Loucy (cell line): Measurements from ENCODE around the gene ABLIM2.

Source experiments
- H2AFZ ChIP-seq: fragments of 200-600 bp; sonication (generic); 2 replicates; pipeline ENCODE4 v1.6.0; 2016; ENCODE audit warnings: antibody characterized with exemption, mild to moderate bottlenecking, low read length, moderate library complexity
- H3F3A ChIP-seq: fragments of 200-600 bp; 2 replicates; pipeline ENCODE4 v1.6.0; 2016; ENCODE audit warnings: antibody characterized with exemption, low read depth, mild to moderate bottlenecking
- H3K27me3 ChIP-seq: fragments of 200-600 bp; sonication (generic); 2 replicates; pipeline ENCODE4 v1.6.1; 2014; ENCODE audit warnings: low read length, mild to moderate bottlenecking; ENCODE audit not compliant: insufficient read depth, poor library complexity, severe bottlenecking
- H3K36me3 ChIP-seq: fragments of 200-600 bp; sonication (generic); 2 replicates; pipeline ENCODE4 v1.6.1; 2016; ENCODE audit warnings: low read length; ENCODE audit not compliant: insufficient read depth
- H3K4me1 ChIP-seq: fragments of 200-600 bp; sonication (generic); 2 replicates; pipeline ENCODE4 v1.5.1; 2014; ENCODE audit warnings: low read length, mild to moderate bottlenecking; ENCODE audit not compliant: insufficient read depth, poor library complexity, severe bottlenecking
- H3K4me2 ChIP-seq: fragments of 200-600 bp; sonication (generic); 2 replicates; pipeline ENCODE4 v1.6.0; 2014; ENCODE audit warnings: antibody characterized with exemption, low read length, low read depth, mild to moderate bottlenecking; ENCODE audit not compliant: poor library complexity, severe bottlenecking
- H3K4me3 ChIP-seq: fragments of 200-600 bp; sonication (generic); 2 replicates; pipeline ENCODE4 v1.5.1; 2014; ENCODE audit warnings: low read length, mild to moderate bottlenecking, mixed read lengths; ENCODE audit not compliant: poor library complexity, severe bottlenecking
- H3K79me2 ChIP-seq: fragments of 200-600 bp; sonication (generic); 2 replicates; pipeline ENCODE4 v1.6.1; 2014; ENCODE audit warnings: low read length; ENCODE audit not compliant: insufficient read depth
- H3K9ac ChIP-seq: fragments of 200-600 bp; sonication (generic); 2 replicates; pipeline ENCODE4 v1.6.0; 2014; ENCODE audit warnings: mild to moderate bottlenecking, low read depth, low read length, moderate library complexity; ENCODE audit not compliant: poor library complexity, severe bottlenecking
- H3K9me2 ChIP-seq: fragments of 200-600 bp; sonication (generic); replicated peaks from 2 replicates; pipeline ENCODE4 v1.6.1; 2016; ENCODE audit warnings: low read depth, low read length, mixed read lengths
- H3K9me3 ChIP-seq: fragments of 200-600 bp; sonication (generic); 2 replicates; pipeline ENCODE4 v1.6.1; 2014; ENCODE audit warnings: mild to moderate bottlenecking, antibody characterized with exemption, low read length, low read depth; ENCODE audit not compliant: insufficient read depth
- H4K20me1 ChIP-seq: fragments of 200-600 bp; sonication (generic); 2 replicates; pipeline ENCODE4 v1.6.0; 2014; ENCODE audit warnings: antibody characterized with exemption, low read length, mild to moderate bottlenecking; ENCODE audit not compliant: insufficient read depth, poor library complexity, severe bottlenecking
- EZH2phosphoT487 ChIP-seq: fragments of 200-600 bp; IDR thresholded peaks from 2 replicates; pipeline ENCODE4 v1.6.1; 2018; ENCODE audit warnings: antibody characterized with exemption, mild to moderate bottlenecking, moderate library complexity, borderline replicate concordance
- TF ChIP-seq, protein P1 (sequence below): fragments of 200-600 bp; sonication (generic); conservative IDR thresholded peaks from 2 replicates; pipeline ENCODE4 v1.5.1; 2014; ENCODE audit warnings: mild to moderate bottlenecking, antibody characterized with exemption, low read length

ABLIM2 gene

GRCh38 chr4:8101213-8102075 is 57.2 kb downstream of the ABLIM2 start:
- Histone ChIP-seq H4K20me1 (no peaks in the 10 kb centered on the region), H3K9me2 (no peaks in the 10 kb centered on the region), H3K9ac (no peak overlapping the region), H3K4me3 (no peak overlapping the region), H3K9me3 (peaks cover 10% of the 10 kb centered on the region; the same call in 1 of the 2 replicates), H3K4me2 (no peak overlapping the region), H3K27me3 (no peaks in the 10 kb centered on the region), H3K79me2 (no peaks in the 10 kb centered on the region), H2AFZ (no peak overlapping the region), H3K4me1 (no peaks in the 10 kb centered on the region), H3K36me3 (no peaks in the 10 kb centered on the region), H3F3A (no peaks in the 10 kb centered on the region)
- TF ChIP-seq, protein P1, sequence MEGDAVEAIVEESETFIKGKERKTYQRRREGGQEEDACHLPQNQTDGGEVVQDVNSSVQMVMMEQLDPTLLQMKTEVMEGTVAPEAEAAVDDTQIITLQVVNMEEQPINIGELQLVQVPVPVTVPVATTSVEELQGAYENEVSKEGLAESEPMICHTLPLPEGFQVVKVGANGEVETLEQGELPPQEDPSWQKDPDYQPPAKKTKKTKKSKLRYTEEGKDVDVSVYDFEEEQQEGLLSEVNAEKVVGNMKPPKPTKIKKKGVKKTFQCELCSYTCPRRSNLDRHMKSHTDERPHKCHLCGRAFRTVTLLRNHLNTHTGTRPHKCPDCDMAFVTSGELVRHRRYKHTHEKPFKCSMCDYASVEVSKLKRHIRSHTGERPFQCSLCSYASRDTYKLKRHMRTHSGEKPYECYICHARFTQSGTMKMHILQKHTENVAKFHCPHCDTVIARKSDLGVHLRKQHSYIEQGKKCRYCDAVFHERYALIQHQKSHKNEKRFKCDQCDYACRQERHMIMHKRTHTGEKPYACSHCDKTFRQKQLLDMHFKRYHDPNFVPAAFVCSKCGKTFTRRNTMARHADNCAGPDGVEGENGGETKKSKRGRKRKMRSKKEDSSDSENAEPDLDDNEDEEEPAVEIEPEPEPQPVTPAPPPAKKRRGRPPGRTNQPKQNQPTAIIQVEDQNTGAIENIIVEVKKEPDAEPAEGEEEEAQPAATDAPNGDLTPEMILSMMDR, result no peak
- TF ChIP-seq EZH2phosphoT487, result no peak

DNA sequence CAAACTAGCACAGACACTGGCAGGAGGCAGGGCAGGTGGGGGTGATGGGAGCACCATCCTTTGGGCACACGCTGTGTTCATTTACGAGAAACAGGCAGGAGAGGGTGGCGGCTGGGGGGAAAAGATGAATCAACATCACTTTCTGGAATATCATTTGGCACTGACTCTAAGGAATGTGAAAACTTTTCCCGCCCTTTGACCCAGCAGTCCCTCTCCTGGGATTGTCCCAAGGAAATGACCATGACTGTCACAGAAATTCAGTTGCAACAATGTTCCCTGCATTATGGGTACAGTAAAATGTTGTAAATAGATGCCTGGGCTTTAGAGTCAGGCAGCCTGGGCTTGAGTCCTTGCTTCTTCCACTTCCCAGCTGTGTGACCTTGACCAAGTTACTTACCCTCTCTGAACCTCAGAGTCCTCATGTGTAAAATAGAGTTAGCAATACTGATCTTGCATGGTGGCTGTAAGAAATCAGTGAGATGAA is 58.6 kb downstream of the ABLIM2 start:
- Histone ChIP-seq H3K9me3 (peaks cover 10% of the 10 kb centered on the region; the same call in 1 of the 2 replicates), H3K4me3 (no peak overlapping the region), H3F3A (no peaks in the 10 kb centered on the region), H3K4me1 (no peaks in the 10 kb centered on the region), H3K36me3 (no peaks in the 10 kb centered on the region), H3K9ac (no peak overlapping the region), H3K9me2 (no peaks in the 10 kb centered on the region), H2AFZ (no peak overlapping the region), H3K4me2 (no peak overlapping the region), H3K27me3 (no peaks in the 10 kb centered on the region), H3K79me2 (no peaks in the 10 kb centered on the region), H4K20me1 (no peaks in the 10 kb centered on the region)
- TF ChIP-seq, protein P1, result no peak
- TF ChIP-seq EZH2phosphoT487, result no peak

- no peaks in the 10 kb centered on the region for H3K9me2 ChIP-seq
- no peaks in the 10 kb centered on the region for H3F3A ChIP-seq
- H3K9ac ChIP-seq, result no peak overlapping the region
- TF ChIP-seq, protein P1, result no peak
- no peak for TF ChIP-seq EZH2phosphoT487
- no peaks in the 10 kb centered on the region for H3K36me3 ChIP-seq
- no peak overlapping the region for H3K4me2 ChIP-seq
- no peaks in the 10 kb centered on the region for H3K27me3 ChIP-seq
- no peak overlapping the region for H2AFZ ChIP-seq
- no peaks in the 10 kb centered on the region for H3K4me1 ChIP-seq
- H3K79me2 ChIP-seq, result no peaks in the 10 kb centered on the region
- no peak overlapping the region for H3K4me3 ChIP-seq
- H3K9me3 ChIP-seq, result peaks cover 9% of the 10 kb centered on the region; the same call in 1 of the 2 replicates
- no peaks in the 10 kb centered on the region for H4K20me1 ChIP-seq
These were observed 60.1 kb downstream of the ABLIM2 start for GRCh38 chr4:8098506-8098905.
